Activated T-helper 17 cell treated with anti-CD3 and anti-CD28 coated beads, Interleukin-2, amount 50 U/mL, for 72 hours (primary cell): ENCODE results near the gene ID4. TPM values are rescaled to one million over a fixed set of nuclear protein-coding genes. Genes with fewer than 3 reads are reported as not detected.

Experiments
- ATAC-seq: fragments of 150-1000 bp; cut with Tn5 transposase; replicated peaks from 2 replicates; pipeline ENCODE4 v1.10.0; 2021; ENCODE audit warnings: mild to moderate bottlenecking, moderate library complexity
- H3K27ac Mint-ChIP-seq: one replicate; pipeline ENCODE4 v1.8.0; 2022; ENCODE audit warnings: mixed read lengths
- H3K27me3 Mint-ChIP-seq: one replicate; pipeline ENCODE4 v1.8.0; 2022; ENCODE audit warnings: mixed read lengths
- H3K36me3 Mint-ChIP-seq: one replicate; pipeline ENCODE4 v1.8.0; 2022; ENCODE audit warnings: low read depth, mild to moderate bottlenecking, mixed read lengths
- H3K4me1 Mint-ChIP-seq: one replicate; pipeline ENCODE4 v1.8.0; 2022; ENCODE audit warnings: mixed read lengths
- H3K4me3 Mint-ChIP-seq: one replicate; pipeline ENCODE4 v1.8.0; 2022; ENCODE audit warnings: mild to moderate bottlenecking, mixed read lengths
- H3K9me3 Mint-ChIP-seq: one replicate; pipeline ENCODE4 v1.8.0; 2022; ENCODE audit warnings: mixed read lengths
- total RNA-seq, 2 donors: library from RNA; stranded (reverse); gene quantifications; one replicate each; pipeline ENCODE4 v1.2.3, GENCODE V29; 2022

ID4 gene
- total RNA-seq, 2 donors from 2014 or later = not detected

DNA sequence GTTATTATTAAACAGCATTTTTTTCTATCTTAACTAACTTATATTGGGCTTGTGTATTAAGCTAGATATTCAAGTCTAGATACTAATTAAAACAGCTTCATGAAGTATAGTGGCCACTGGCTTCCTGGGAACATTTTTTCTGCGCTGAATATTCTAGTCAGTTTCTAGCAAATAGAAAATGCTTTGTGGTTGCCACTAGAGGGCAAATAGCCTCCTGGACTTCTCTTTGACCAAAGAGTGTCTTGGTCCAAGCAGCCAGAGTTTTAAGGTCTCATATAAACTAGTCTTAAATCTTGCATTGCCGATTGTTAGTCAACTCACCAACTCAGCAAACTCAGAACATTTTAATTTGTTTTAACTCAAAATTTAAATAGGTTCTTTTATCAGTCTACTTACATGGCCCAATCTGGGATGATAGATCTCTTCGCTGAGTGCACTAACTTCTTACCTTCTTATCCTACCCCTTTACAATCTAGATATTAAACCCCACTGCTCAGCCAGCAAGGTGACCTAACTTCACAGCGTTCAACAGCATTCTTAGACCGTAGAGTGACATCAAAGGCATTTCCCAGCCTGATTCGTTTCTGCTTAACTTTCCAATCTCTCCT is 24.6 kb upstream of the ID4 start:
- Mint-ChIP-seq H3K9me3 (peaks cover 8% of the 10 kb centered on the region), H3K36me3 (no peaks in the 10 kb centered on the region), H3K4me1 (no peaks in the 10 kb centered on the region), H3K27ac (no peak overlapping the region), H3K27me3 (peaks cover 8% of the 10 kb centered on the region), H3K4me3 (no peak overlapping the region)
- no peak for ATAC-seq

- H3K36me3 Mint-ChIP-seq = no peaks in the 10 kb centered on the region
- H3K9me3 Mint-ChIP-seq = no peaks in the 10 kb centered on the region
- H3K27me3 Mint-ChIP-seq = peaks cover 3% of the 10 kb centered on the region
- H3K4me3 Mint-ChIP-seq = no peak overlapping the region
- H3K27ac Mint-ChIP-seq = no peak overlapping the region
- H3K4me1 Mint-ChIP-seq = no peaks in the 10 kb centered on the region
- no peak for ATAC-seq
Measured at GRCh38 chr6:19818805-19819204, 18.4 kb upstream of the ID4 start.

DNA sequence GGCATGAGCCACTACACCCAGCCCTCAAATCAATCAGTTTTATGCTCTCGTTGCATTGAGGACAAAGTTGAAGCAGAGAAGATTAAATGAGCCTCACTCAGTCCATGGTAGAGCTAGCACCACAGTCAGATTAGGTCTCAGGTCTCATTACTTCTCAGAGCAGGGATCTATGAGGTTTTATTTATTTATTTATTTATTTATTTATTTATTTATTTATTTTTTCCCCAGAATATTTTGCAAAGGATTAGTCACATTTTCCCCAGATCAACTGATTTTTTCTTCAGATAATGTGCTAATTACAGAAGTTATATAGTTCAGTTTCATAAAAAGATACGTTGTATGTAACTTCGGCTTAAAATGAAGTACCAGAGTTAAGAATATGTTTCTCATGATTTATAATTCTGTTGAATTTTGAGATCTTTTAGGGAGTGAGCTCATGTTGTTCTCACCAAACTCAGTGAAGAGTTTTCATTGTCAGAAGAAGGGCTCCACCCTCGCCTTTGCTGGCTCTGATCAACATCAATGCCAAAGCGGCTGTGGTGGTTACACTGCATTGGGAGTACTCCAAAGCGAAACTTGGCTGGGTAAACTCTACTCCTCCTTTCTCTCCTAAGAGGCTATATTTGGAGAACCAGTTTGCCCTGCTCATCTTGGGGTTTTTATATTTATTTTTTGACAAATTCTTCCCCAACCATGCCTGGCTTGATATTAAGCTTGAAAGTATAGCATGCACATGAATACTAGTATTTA is 12.9 kb upstream of the ID4 start:
- no peaks in the 10 kb centered on the region for H3K36me3 Mint-ChIP-seq
- H3K27ac Mint-ChIP-seq = no peak overlapping the region
- H3K9me3 Mint-ChIP-seq = peaks cover 5% of the 10 kb centered on the region
- peaks cover 6% of the 10 kb centered on the region for H3K27me3 Mint-ChIP-seq
- ATAC-seq = no peak
- H3K4me3 Mint-ChIP-seq = no peak overlapping the region
- no peaks in the 10 kb centered on the region for H3K4me1 Mint-ChIP-seq

GRCh38 chr6:19827247-19827646 is 9.9 kb upstream of the ID4 start:
- Mint-ChIP-seq H3K9me3 (peaks cover 5% of the 10 kb centered on the region), H3K36me3 (no peaks in the 10 kb centered on the region), H3K4me3 (no peak overlapping the region), H3K27me3 (peaks cover 6% of the 10 kb centered on the region), H3K27ac (no peak overlapping the region), H3K4me1 (no peaks in the 10 kb centered on the region)
- ATAC-seq = no peak

- Mint-ChIP-seq H3K36me3 (no peaks in the 10 kb centered on the region), H3K4me1 (no peaks in the 10 kb centered on the region), H3K9me3 (peaks cover 5% of the 10 kb centered on the region), H3K27ac (no peak overlapping the region), H3K27me3 (peaks cover 4% of the 10 kb centered on the region), H3K4me3 (no peak overlapping the region)
- ATAC-seq = no peak
Measured at GRCh38 chr6:19827903-19828302, 9.3 kb upstream of the ID4 start.

DNA sequence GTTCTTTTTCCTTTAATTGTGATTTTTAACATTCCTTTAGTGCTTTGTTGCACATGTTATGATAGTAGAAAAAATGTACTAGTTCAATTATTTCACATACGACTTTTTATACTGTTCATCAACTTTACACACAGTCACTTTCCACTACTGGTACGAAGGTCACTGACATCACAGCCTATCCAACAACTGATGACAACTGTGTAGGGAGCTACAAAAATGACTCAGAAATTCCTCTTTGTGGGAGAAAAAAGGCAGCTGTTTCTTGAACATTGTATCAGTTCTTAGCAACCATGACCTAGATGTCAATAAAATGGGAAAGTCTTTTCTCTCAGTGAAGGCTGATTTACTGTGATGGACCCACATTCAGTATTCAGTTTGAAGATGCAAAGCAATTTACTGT is 7.0 kb upstream of the ID4 start:
- H3K4me1 Mint-ChIP-seq = no peaks in the 10 kb centered on the region
- ATAC-seq = no peak
- H3K9me3 Mint-ChIP-seq = peaks cover 5% of the 10 kb centered on the region
- no peak overlapping the region for H3K4me3 Mint-ChIP-seq
- H3K36me3 Mint-ChIP-seq = no peaks in the 10 kb centered on the region
- H3K27ac Mint-ChIP-seq = no peak overlapping the region
- peaks cover 11% of the 10 kb centered on the region for H3K27me3 Mint-ChIP-seq

DNA sequence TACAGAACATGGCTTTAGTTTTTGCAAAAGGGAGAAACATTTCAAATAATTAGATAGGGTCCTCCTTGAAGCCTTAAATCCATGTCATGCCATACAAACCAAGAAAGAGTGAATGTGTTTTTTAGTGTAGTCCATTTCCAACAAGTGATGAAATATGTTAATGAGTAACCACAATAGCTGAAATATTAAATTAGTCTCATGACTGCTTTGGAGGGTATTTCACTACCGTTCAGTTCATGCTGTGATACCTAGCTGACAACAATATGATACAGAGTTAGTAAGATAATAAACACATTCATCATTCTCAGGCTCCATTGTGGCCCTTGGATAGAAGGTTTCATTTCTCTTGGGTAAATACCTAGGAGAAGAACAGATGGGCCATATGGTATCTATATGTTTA is 5.8 kb upstream of the ID4 start:
- no peaks in the 10 kb centered on the region for H3K4me1 Mint-ChIP-seq
- no peak overlapping the region for H3K27ac Mint-ChIP-seq
- H3K27me3 Mint-ChIP-seq = peaks cover 13% of the 10 kb centered on the region
- H3K36me3 Mint-ChIP-seq = no peaks in the 10 kb centered on the region
- no peak overlapping the region for H3K4me3 Mint-ChIP-seq
- no peak for ATAC-seq
- H3K9me3 Mint-ChIP-seq = peaks cover under 1% of the 10 kb centered on the region

DNA sequence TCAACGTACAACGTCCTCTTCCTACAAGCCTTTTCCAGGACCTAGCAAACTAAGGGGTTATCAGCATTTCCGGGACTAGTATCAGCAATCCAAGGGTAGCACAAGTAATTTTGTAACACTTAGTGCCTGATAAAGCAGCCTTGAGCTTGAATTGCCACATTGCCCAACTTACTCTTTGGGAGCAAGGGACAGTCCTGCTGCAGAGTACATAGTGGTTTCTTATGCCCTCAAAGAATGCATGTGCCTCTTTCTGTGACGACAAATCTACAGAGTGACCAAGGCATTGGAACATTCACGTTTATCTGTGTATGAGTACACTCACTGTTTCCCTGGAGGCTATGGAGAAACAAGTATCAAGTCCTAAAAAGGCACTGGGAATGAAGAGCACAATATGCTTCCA is 3.2 kb upstream of the ID4 start:
- H3K4me1 Mint-ChIP-seq = no peaks in the 10 kb centered on the region
- no peak overlapping the region for H3K4me3 Mint-ChIP-seq
- ATAC-seq = no peak
- no peak overlapping the region for H3K27ac Mint-ChIP-seq
- H3K9me3 Mint-ChIP-seq = no peaks in the 10 kb centered on the region
- H3K36me3 Mint-ChIP-seq = peaks cover under 1% of the 10 kb centered on the region
- H3K27me3 Mint-ChIP-seq = peaks cover 23% of the 10 kb centered on the region

DNA sequence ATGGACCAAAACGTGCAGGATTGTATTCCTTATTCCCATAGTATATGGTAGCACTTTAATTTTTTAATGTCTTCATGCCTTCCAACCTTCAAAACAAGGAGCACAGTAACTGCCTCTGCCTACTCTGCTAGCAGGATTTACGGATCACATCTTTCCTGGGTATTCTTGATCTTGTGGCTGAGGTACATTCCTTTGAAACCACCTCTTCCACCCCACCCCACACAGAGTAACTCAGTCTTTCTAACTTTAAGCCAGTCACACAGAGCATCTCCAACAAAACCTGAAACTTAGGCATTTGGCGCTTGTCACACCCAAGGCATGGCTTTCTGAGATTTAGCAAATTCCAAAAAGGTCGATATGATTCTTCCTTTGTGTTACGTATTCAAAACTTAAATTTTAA is 2.3 kb upstream of the ID4 start:
- no peaks in the 10 kb centered on the region for H3K9me3 Mint-ChIP-seq
- peaks cover 4% of the 10 kb centered on the region for H3K36me3 Mint-ChIP-seq
- H3K4me1 Mint-ChIP-seq = no peaks in the 10 kb centered on the region
- no peak for ATAC-seq
- no peak overlapping the region for H3K27ac Mint-ChIP-seq
- H3K4me3 Mint-ChIP-seq = no peak overlapping the region
- H3K27me3 Mint-ChIP-seq = peaks cover 30% of the 10 kb centered on the region

DNA sequence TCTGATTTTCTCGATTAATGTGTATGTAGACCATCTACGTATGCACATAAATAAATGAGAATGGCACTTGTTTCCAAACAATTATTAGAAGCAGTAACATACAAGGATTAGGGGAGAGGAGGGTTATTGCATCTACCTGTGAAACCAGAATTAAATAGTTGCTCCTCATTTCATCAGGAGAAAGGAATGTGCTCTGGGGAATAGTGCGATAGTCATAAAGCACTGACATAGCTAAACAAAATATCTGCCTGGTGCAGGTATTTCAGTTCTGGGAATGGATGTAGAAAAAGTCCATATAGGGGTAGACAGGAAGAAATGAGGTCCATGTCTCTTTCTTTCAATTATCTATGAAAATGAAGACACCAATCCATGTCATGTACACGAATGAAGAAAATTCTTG is 1.6 kb upstream of the ID4 start:
- Mint-ChIP-seq H3K4me1 (no peaks in the 10 kb centered on the region), H3K9me3 (no peaks in the 10 kb centered on the region), H3K36me3 (peaks cover 4% of the 10 kb centered on the region), H3K4me3 (no peak overlapping the region), H3K27ac (no peak overlapping the region), H3K27me3 (peaks cover 35% of the 10 kb centered on the region)
- no peak for ATAC-seq

DNA sequence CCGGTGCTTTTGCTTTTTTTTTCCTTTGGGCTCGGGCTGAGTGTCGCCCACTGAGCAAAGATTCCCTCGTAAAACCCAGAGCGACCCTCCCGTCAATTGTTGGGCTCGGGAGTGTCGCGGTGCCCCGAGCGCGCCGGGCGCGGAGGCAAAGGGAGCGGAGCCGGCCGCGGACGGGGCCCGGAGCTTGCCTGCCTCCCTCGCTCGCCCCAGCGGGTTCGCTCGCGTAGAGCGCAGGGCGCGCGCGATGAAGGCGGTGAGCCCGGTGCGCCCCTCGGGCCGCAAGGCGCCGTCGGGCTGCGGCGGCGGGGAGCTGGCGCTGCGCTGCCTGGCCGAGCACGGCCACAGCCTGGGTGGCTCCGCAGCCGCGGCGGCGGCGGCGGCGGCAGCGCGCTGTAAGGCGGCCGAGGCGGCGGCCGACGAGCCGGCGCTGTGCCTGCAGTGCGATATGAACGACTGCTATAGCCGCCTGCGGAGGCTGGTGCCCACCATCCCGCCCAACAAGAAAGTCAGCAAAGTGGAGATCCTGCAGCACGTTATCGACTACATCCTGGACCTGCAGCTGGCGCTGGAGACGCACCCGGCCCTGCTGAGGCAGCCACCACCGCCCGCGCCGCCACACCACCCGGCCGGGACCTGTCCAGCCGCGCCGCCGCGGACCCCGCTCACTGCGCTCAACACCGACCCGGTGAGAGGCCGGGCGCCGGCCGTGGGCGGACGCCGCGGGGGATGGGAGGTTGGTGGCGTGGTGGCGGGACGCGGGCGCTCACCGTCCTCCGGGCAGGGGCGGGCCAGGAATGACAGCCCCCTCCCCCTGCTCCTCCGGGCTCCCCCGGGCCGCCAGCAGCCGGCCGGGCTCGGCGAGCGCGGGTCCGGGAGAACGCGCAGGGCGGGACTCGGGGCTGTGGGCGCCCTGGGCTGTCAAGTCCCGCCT is 606 bp downstream of the ID4 start:
- H3K27me3 Mint-ChIP-seq = peaks cover 35% of the 10 kb centered on the region
- H3K4me1 Mint-ChIP-seq = no peaks in the 10 kb centered on the region
- no peak overlapping the region for H3K4me3 Mint-ChIP-seq
- ATAC-seq = no peak
- H3K9me3 Mint-ChIP-seq = no peaks in the 10 kb centered on the region
- H3K36me3 Mint-ChIP-seq = peaks cover 4% of the 10 kb centered on the region
- H3K27ac Mint-ChIP-seq = no peak overlapping the region

- no peak overlapping the region for H3K4me3 Mint-ChIP-seq
Measured at GRCh38 chr6:19838442-19839236, 1.5 kb downstream of the ID4 start.

GRCh38 chr6:19839237-19839546 is 2.0 kb downstream of the ID4 start:
- Mint-ChIP-seq H3K9me3 (no peaks in the 10 kb centered on the region), H3K4me3 (no peak overlapping the region), H3K36me3 (peaks cover 4% of the 10 kb centered on the region), H3K27ac (no peak overlapping the region), H3K27me3 (peaks cover 35% of the 10 kb centered on the region), H3K4me1 (no peaks in the 10 kb centered on the region)
- ATAC-seq = no peak

More at GRCh38 chr6:19838442-19839236, 1.5 kb downstream of the ID4 start:
- no peaks in the 10 kb centered on the region for H3K4me1 Mint-ChIP-seq
- peaks cover 4% of the 10 kb centered on the region for H3K36me3 Mint-ChIP-seq
- no peak for ATAC-seq
- H3K27me3 Mint-ChIP-seq = peaks cover 39% of the 10 kb centered on the region
- H3K9me3 Mint-ChIP-seq = no peaks in the 10 kb centered on the region
- H3K27ac Mint-ChIP-seq = no peak overlapping the region

GRCh38 chr6:19839788-19840187 is 2.6 kb downstream of the ID4 start:
- H3K27ac Mint-ChIP-seq = no peak overlapping the region
- H3K4me3 Mint-ChIP-seq = no peak overlapping the region
- H3K4me1 Mint-ChIP-seq = no peaks in the 10 kb centered on the region
- peaks cover 38% of the 10 kb centered on the region for H3K27me3 Mint-ChIP-seq
- ATAC-seq = no peak
- peaks cover 4% of the 10 kb centered on the region for H3K36me3 Mint-ChIP-seq
- no peaks in the 10 kb centered on the region for H3K9me3 Mint-ChIP-seq
